Activated naive CD8-positive, alpha-beta T cell treated with anti-CD3 and anti-CD28 coated beads for 36 hours (primary cell): ENCODE measurements around the gene IL33. TPM values are rescaled to one million over a fixed set of nuclear protein-coding genes. Genes with fewer than 3 reads are reported as not detected.

Source experiments
- DNase-seq: peaks from one replicate; pipeline ENCODE4 v3.0.0; 2021
- H3K27ac Mint-ChIP-seq: one replicate; pipeline ENCODE4 v1.8.0; 2022; ENCODE audit warnings: mild to moderate bottlenecking, moderate library complexity, mixed read lengths
- H3K27me3 Mint-ChIP-seq: one replicate; pipeline ENCODE4 v1.8.0; 2022; ENCODE audit warnings: mild to moderate bottlenecking, mixed read lengths
- H3K36me3 Mint-ChIP-seq: one replicate; pipeline ENCODE4 v1.8.0; 2021; ENCODE audit warnings: mild to moderate bottlenecking, mixed read lengths
- H3K4me1 Mint-ChIP-seq: one replicate; pipeline ENCODE4 v1.8.0; 2021; ENCODE audit warnings: mixed read lengths
- H3K4me3 Mint-ChIP-seq: one replicate; pipeline ENCODE4 v1.8.0; 2022; ENCODE audit warnings: mild to moderate bottlenecking, moderate library complexity, mixed read lengths
- H3K9me3 Mint-ChIP-seq: one replicate; pipeline ENCODE4 v1.8.0; 2022; ENCODE audit warnings: mixed read lengths
- total RNA-seq, 2 experiments: library from RNA; stranded (reverse); gene quantifications; one replicate each; pipeline ENCODE4 v1.2.3, GENCODE V29; 2021

The IL33 gene
- total RNA-seq, 2 experiments from 2014 or later = not detected

DNA sequence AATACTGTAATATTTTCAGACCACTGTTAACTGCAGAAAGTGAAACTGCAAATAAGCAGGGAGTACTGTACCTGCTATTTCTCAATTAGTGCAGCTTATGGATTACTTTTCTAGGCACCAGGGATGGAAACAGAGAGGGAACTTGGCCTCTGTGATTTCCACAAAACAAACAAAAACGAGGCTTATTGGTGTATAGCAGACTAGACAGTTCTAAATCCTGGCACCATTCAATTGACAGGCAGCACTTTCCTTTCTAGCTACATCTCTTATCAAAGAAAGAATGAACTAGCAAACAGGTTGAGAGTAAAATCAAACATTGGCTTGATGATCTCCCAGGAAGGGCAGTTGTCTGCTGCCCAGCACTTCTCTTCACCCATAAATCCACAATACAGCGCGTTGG lies 16.0 kb upstream of the IL33 start:
- H3K4me1 Mint-ChIP-seq = no peaks in the 10 kb centered on the region
- H3K4me3 Mint-ChIP-seq = no peak overlapping the region
- H3K9me3 Mint-ChIP-seq = no peaks in the 10 kb centered on the region
- no peak for DNase-seq
- peaks cover 48% of the 10 kb centered on the region for H3K27me3 Mint-ChIP-seq
- H3K36me3 Mint-ChIP-seq = no peaks in the 10 kb centered on the region
- no peak overlapping the region for H3K27ac Mint-ChIP-seq

DNA sequence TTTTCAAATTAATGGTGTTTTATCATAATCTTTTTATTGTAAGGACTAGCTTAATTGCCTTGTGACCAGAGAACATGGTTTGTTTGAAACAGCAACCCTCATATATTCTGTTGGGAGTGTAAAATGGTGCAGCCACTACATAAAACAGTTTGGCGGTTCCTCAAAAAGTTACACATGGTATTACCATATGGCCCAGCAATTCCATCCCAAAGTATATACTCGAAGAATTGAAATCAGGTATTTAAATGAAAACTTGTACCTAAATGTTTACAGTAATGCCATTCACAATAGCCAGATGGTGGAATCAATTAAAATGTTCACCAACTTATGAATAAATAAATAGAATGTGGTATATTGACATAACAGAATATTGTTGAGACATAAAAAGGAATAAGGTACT lies 14.8 kb upstream of the IL33 start:
- Mint-ChIP-seq H3K27ac (no peak overlapping the region), H3K27me3 (peaks cover 40% of the 10 kb centered on the region), H3K36me3 (no peaks in the 10 kb centered on the region), H3K4me1 (no peaks in the 10 kb centered on the region), H3K9me3 (no peaks in the 10 kb centered on the region), H3K4me3 (no peak overlapping the region)
- no peak for DNase-seq

DNA sequence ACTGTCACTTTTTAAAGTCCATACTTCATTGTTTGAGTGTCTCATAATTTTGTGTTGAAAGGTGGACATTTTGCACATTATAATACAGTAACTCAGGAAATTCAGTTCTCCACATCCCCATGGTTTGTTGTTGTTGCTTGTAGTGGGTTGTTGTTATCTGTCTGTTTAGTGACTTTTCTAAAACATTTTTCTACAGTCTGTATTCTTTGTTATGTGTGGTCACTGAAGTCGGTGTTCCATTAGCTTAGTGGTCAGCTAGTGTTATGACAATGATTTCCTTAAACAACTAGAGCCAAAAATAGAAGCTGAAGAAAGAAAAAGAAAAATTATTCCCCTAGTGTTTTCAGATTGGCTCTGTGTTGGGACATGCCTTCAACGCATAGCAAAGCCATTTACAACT lies 5.6 kb upstream of the IL33 start:
- Mint-ChIP-seq H3K9me3 (peaks cover 33% of the 10 kb centered on the region), H3K36me3 (no peaks in the 10 kb centered on the region), H3K27ac (no peak overlapping the region), H3K27me3 (peaks cover 5% of the 10 kb centered on the region), H3K4me1 (no peaks in the 10 kb centered on the region), H3K4me3 (no peak overlapping the region)
- DNase-seq = no peak

DNA sequence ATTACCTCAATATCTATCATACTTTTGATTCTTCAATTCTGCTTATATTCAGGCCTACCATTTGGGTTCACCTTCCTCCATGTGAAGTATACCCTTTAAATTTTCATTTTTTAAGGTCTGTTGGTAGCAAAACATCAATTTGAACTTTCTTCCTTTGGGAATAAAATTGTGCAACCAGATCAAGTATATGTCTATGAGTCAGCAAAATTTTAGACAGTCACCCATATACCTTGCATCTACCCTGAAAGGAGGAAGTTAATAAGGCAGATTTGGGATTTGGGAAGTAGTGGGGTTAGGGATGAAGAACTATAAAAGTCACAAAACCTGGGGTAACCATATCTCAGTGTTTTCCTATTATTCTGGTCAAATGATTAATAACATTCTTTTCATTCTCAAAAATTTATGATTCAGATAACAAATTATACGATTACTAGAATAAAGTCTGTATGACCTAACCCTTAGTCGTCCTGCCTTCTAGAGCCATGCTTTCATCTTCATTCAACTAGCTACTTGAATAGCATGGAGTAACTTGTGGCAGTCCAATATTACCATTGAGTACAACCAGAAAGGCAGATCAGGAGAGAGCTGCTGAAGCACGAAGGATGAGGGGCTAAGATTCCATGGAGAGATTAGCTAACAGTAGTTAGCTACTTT lies 2.8 kb upstream of the IL33 start:
- Mint-ChIP-seq H3K9me3 (peaks cover 23% of the 10 kb centered on the region), H3K4me1 (no peaks in the 10 kb centered on the region), H3K27ac (no peak overlapping the region), H3K27me3 (peaks cover 20% of the 10 kb centered on the region), H3K36me3 (no peaks in the 10 kb centered on the region), H3K4me3 (no peak overlapping the region)
- DNase-seq = no peak

DNA sequence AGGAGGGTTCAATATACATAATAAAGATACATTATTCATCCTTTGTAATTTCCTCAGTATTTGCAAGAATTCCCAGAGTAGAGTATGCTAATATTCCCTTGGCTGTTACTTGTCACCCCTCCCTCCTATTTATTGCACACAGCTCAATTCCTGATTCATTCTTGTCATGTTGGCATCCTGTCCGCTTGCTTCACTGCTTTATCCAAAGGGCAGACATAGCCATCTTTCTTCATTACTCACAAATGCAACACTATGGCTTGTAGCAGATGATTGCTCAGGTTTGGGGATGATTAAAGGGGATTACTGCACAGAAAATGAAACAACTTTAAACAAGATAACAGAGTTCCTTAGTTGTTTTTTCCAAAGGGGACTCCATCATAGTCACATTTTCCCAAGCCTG lies 1.2 kb upstream of the IL33 start:
- Mint-ChIP-seq H3K27ac (no peak overlapping the region), H3K4me3 (no peak overlapping the region), H3K9me3 (peaks cover 17% of the 10 kb centered on the region), H3K4me1 (no peaks in the 10 kb centered on the region), H3K36me3 (no peaks in the 10 kb centered on the region), H3K27me3 (peaks cover 26% of the 10 kb centered on the region)
- DNase-seq = no peak

DNA sequence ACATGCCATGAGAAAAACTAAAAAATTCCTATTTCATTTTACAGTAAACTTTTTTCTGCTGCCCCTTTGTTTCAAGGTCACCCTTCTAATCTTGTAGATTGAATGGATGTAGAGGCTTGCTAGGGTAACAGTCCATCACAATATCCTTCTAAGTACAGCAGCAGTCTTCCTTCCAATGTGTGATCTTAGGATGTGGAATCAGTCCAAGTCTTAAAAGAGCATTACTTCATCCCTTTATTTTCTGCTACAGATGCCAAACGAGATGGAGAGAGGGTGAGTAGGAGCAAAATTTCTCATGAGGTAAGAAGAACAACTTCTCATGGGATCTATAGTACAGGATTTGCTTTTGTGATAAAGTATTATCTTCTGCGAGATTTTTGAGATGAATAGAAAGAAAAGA lies 704 bp upstream of the IL33 start:
- Mint-ChIP-seq H3K4me3 (no peak overlapping the region), H3K4me1 (no peaks in the 10 kb centered on the region), H3K27ac (no peak overlapping the region), H3K9me3 (peaks cover 14% of the 10 kb centered on the region), H3K27me3 (peaks cover 26% of the 10 kb centered on the region), H3K36me3 (no peaks in the 10 kb centered on the region)
- no peak for DNase-seq

DNA sequence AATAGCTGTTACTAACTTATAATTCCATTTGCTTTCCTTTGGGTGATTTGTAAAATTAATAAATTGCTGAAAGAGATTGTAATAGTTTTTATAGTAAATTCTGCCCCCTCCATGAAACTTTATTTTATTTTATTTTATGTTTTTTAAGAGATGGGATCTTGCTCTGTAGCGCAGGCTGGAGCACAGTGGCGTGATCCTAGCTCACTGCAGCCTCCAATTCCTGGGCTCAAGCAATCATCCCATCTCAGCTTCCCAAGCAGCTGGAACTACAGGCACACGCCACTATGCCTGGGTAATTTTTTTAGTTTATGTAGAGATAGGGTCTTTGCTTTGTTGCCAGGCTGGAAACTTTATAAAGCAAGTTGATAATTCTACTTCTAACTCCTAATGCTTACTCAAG lies 395 bp downstream of the IL33 start:
- Mint-ChIP-seq H3K27ac (no peak overlapping the region), H3K36me3 (no peaks in the 10 kb centered on the region), H3K27me3 (peaks cover 30% of the 10 kb centered on the region), H3K4me3 (no peak overlapping the region), H3K4me1 (no peaks in the 10 kb centered on the region), H3K9me3 (peaks cover 6% of the 10 kb centered on the region)
- DNase-seq = no peak

DNA sequence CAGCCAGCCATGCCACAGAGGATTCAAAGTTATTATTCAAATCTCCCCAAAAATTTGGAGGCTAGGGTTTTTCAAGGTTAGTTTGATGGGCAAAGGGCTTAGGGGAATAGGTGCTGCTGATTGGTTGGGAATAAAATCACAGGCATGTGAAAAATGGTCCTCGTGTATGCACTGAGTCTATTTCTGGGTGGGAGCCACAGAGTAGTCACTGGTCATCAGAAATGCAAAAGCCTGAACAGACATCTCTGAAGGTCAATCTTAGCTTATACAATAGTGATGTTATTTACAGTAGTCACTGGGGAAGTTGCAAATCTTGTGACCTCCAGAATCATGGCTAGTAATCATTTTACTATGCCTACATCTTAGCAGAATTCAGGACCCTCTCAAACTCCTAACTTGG lies 1.3 kb downstream of the IL33 start:
- H3K9me3 Mint-ChIP-seq = peaks cover 3% of the 10 kb centered on the region
- DNase-seq = no peak
- H3K27ac Mint-ChIP-seq = no peak overlapping the region
- H3K4me1 Mint-ChIP-seq = no peaks in the 10 kb centered on the region
- no peaks in the 10 kb centered on the region for H3K36me3 Mint-ChIP-seq
- H3K4me3 Mint-ChIP-seq = no peak overlapping the region
- H3K27me3 Mint-ChIP-seq = peaks cover 33% of the 10 kb centered on the region

DNA sequence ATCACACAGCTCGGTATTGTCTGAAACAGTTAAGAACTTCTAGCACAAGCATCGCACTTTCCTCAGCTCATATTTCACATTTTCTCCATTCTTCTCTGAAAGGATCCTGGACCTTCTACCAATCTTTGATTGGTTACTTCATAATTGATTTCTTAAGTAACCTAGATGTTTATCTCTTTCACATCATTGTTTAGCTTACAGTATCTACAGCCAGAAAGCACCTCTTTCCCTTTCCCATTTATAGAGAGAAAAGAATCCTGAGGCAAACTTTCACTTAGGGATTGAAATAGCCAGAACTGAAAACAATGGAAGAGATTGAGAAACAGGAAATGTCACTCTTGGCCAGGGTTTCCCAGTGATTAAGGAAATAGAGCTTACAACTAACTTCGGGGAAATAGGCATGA lies 2.5 kb downstream of the IL33 start:
- Mint-ChIP-seq H3K4me3 (no peak overlapping the region), H3K27ac (no peak overlapping the region), H3K36me3 (no peaks in the 10 kb centered on the region), H3K9me3 (peaks cover 2% of the 10 kb centered on the region), H3K27me3 (peaks cover 32% of the 10 kb centered on the region), H3K4me1 (no peaks in the 10 kb centered on the region)
- DNase-seq = no peak

DNA sequence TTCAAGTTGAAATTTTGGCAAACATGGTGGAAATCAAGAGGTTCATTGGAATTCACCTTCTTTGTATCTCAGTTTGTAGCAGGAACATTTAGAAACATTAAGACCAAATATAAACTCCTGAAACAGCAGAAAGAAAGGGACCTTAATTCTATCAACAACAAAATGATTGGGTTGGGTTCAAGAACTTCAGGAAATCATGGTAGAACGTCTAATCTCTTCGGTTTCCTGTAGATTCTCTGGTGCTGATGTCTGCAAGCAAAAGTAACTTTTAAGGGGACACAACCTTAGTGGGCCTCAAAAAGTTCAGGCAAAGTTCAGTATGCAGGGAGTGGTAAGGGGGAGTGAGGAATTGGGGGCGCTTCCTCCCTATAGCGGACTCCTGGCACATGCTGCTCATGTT lies 3.4 kb downstream of the IL33 start:
- Mint-ChIP-seq H3K27ac (no peak overlapping the region), H3K9me3 (no peaks in the 10 kb centered on the region), H3K4me1 (no peaks in the 10 kb centered on the region), H3K4me3 (no peak overlapping the region), H3K36me3 (no peaks in the 10 kb centered on the region), H3K27me3 (peaks cover 28% of the 10 kb centered on the region)
- no peak for DNase-seq

DNA sequence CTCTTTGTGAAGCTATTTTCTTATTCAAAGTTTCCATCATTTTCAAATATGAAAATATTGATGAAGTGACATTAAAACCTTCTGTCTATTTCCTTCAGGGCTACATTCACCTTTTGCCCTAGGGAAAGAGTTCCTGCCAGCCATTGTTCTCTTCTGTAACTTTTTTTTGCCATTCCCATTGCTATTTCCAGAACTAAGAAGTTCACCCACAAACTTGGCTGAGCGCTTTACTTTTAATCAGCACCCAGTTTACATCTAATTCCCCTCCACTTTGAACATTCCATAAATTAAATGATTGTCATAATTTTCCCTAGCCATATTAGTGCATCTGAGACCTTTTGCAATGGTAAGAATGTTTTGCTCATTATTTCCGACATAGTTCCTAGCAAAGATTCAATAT lies 4.4 kb downstream of the IL33 start:
- no peak overlapping the region for H3K27ac Mint-ChIP-seq
- H3K4me1 Mint-ChIP-seq = no peaks in the 10 kb centered on the region
- no peaks in the 10 kb centered on the region for H3K9me3 Mint-ChIP-seq
- H3K4me3 Mint-ChIP-seq = no peak overlapping the region
- H3K27me3 Mint-ChIP-seq = peaks cover 36% of the 10 kb centered on the region
- DNase-seq = no peak
- no peaks in the 10 kb centered on the region for H3K36me3 Mint-ChIP-seq

DNA sequence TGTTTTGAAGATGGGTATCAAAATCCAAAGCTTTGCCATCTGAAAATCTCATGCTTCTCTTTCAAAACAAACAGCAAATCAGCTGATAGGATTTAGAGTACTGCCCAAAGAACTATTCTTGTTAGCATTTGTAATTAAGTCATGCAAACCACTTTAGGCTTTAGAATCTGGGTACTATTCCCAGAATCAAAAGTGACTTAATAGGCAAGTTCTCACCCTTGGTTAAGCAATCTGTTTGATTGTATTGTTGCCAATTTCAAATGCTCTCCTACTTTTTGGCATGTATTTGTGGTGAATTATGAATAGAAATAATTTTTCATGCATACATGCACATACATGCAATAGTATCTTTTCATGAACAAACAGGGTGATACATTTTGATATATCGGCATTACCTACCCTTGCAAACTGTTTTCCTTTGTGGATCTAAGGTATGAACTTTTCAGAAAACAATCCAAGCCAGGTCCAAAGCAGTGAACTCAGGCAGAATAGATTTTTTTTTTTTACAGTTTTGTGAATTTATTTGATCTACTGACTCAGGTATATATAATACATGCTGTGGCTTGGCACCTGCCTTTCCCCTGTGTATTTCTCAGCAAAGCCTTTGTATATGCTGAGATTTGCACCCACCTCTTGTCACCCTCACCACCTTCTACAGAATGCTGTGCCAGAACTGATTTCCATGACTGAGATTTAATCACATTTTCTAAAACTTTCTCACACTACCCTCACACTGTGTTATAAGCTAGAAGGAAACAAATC lies 9.0 kb downstream of the IL33 start:
- H3K4me1 Mint-ChIP-seq = no peaks in the 10 kb centered on the region
- no peaks in the 10 kb centered on the region for H3K9me3 Mint-ChIP-seq
- H3K4me3 Mint-ChIP-seq = no peak overlapping the region
- H3K36me3 Mint-ChIP-seq = no peaks in the 10 kb centered on the region
- peaks cover 27% of the 10 kb centered on the region for H3K27me3 Mint-ChIP-seq
- H3K27ac Mint-ChIP-seq = no peak overlapping the region
- no peak for DNase-seq

DNA sequence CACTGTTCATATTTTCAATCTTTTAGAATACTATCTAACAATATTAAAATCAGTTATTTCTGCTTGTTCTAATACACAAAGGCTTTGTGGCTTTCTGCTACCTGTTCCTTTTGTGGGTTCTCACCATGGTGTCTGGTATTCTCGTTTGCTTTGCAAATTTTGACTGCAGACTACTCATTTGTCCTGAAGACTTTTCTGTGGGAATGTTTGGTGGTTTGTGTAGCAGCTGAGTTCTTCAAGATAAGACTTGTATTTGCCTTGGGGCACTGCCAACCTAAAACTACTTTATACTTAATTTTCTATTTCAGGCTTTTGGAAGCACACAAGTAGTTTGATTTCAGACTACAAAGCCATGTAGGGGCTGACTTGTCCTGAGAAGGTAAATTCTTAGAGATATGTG lies 11.1 kb downstream of the IL33 start:
- Mint-ChIP-seq H3K27ac (no peak overlapping the region), H3K4me1 (no peaks in the 10 kb centered on the region), H3K4me3 (no peak overlapping the region), H3K27me3 (peaks cover 22% of the 10 kb centered on the region), H3K9me3 (no peaks in the 10 kb centered on the region), H3K36me3 (no peaks in the 10 kb centered on the region)
- no peak for DNase-seq

DNA sequence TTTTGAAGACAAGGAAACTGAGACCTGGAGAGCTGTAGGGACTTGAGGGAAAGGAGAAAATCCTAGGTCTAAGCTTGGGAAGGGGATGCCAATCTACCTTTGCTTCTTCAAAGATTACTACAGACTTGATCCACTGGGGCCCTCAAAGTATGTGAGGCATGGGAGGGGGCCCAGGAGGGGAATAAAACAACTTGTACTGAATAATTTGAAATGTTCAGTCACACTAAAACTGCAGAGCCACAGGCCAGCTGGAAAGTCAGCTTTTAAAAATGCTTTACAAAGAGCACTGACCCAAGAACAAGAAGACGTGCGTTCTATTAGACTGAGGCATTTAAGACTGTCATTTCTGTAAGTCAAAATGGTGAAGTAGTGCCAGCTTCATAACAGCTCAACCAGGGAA lies 13.6 kb downstream of the IL33 start:
- H3K27ac Mint-ChIP-seq = no peak overlapping the region
- H3K4me1 Mint-ChIP-seq = no peaks in the 10 kb centered on the region

DNA sequence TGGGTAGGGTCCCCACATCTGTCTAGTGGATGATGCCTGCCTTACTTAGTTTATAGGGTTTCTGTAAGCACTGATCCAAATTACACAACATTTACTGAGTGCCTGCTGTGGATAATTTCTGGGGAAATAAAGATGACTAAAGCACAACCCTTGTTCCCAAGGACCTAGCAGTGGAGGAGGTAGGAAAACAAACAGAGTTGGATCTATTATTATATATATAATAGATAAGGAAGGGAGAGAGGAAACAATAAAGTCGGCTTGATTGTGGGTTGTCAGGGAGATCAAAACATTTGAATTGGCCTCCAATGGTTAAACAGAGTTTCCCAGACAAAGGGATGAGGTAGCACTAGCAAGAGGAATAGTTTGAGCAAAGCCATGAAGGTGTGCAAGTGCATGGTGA lies 14.0 kb downstream of the IL33 start:
- H3K27me3 Mint-ChIP-seq = peaks cover 16% of the 10 kb centered on the region
- H3K36me3 Mint-ChIP-seq = no peaks in the 10 kb centered on the region
- no peaks in the 10 kb centered on the region for H3K4me1 Mint-ChIP-seq
- no peak for DNase-seq
- no peaks in the 10 kb centered on the region for H3K9me3 Mint-ChIP-seq
- H3K27ac Mint-ChIP-seq = no peak overlapping the region
- H3K4me3 Mint-ChIP-seq = no peak overlapping the region

More for the DNA sequence above, 13.6 kb downstream of the IL33 start:
- DNase-seq = no peak
- no peak overlapping the region for H3K4me3 Mint-ChIP-seq
- H3K27me3 Mint-ChIP-seq = peaks cover 19% of the 10 kb centered on the region
- H3K36me3 Mint-ChIP-seq = no peaks in the 10 kb centered on the region
- H3K9me3 Mint-ChIP-seq = no peaks in the 10 kb centered on the region
